ENCODE data around the gene NDUFA11.

The NDUFA11 gene

GRCh38 chr19:5932609-5933262 is 29.1 kb upstream of the NDUFA11 start:
- peaks cover 3% of the 10 kb centered on the region for H3K4me1 ChIP-seq (ENCODE audit: control insufficient read depth, insufficient read depth, low read length)
- H3K4me3 ChIP-seq (ENCODE audit: insufficient read depth, low read depth, low read length) = no peak overlapping the region
- no peaks in the 10 kb centered on the region for H3K9me3 ChIP-seq (ENCODE audit: control insufficient read depth, low read length)
- H3K27ac ChIP-seq (ENCODE audit: insufficient read depth, low read depth, low read length, poor library complexity, severe bottlenecking) = no peak overlapping the region
- no peaks in the 10 kb centered on the region for H3K27me3 ChIP-seq (ENCODE audit: control insufficient read depth, insufficient read depth, low read length, poor library complexity, severe bottlenecking)
- H3K36me3 ChIP-seq (ENCODE audit: control insufficient read depth, insufficient read depth, low read length) = peaks cover 24% of the 10 kb centered on the region
- WGBS, 2 experiments = 94% methylated on average over 21 of the region's 21 CpGs

- Histone ChIP-seq H3K36me3 (ENCODE audit: control insufficient read depth, insufficient read depth, low read length) (peaks cover 30% of the 10 kb centered on the region), H3K4me3 (ENCODE audit: insufficient read depth, low read depth, low read length) (no peak overlapping the region), H3K27me3 (ENCODE audit: control insufficient read depth, insufficient read depth, low read length, poor library complexity, severe bottlenecking) (no peaks in the 10 kb centered on the region), H3K27ac (ENCODE audit: insufficient read depth, low read depth, low read length, poor library complexity, severe bottlenecking) (no peak overlapping the region), H3K9me3 (ENCODE audit: control insufficient read depth, low read length) (no peaks in the 10 kb centered on the region), H3K4me1 (ENCODE audit: control insufficient read depth, insufficient read depth, low read length) (peaks cover 3% of the 10 kb centered on the region)
- 95 to 97% methylated on average over 18 of the region's 18 CpGs for WGBS, 2 experiments
Measured at GRCh38 chr19:5932146-5932545, 28.6 kb upstream of the NDUFA11 start.

GRCh38 chr19:5931251-5931650 is 27.7 kb upstream of the NDUFA11 start:
- peaks cover 3% of the 10 kb centered on the region for H3K4me1 ChIP-seq (ENCODE audit: control insufficient read depth, insufficient read depth, low read length)
- peaks cover 34% of the 10 kb centered on the region for H3K36me3 ChIP-seq (ENCODE audit: control insufficient read depth, insufficient read depth, low read length)
- 91 to 95% methylated on average over 10 to 11 of the region's 11 CpGs for WGBS, 2 experiments
- H3K4me3 ChIP-seq (ENCODE audit: insufficient read depth, low read depth, low read length) = no peak overlapping the region
- no peaks in the 10 kb centered on the region for H3K9me3 ChIP-seq (ENCODE audit: control insufficient read depth, low read length)
- no peaks in the 10 kb centered on the region for H3K27me3 ChIP-seq (ENCODE audit: control insufficient read depth, insufficient read depth, low read length, poor library complexity, severe bottlenecking)
- H3K27ac ChIP-seq (ENCODE audit: insufficient read depth, low read depth, low read length, poor library complexity, severe bottlenecking) = no peak overlapping the region

- no peak overlapping the region for H3K27ac ChIP-seq (ENCODE audit: insufficient read depth, low read depth, low read length, poor library complexity, severe bottlenecking)
- WGBS, 2 experiments = 91 to 93% methylated on average over 14 of the region's 14 CpGs
- H3K27me3 ChIP-seq (ENCODE audit: control insufficient read depth, insufficient read depth, low read length, poor library complexity, severe bottlenecking) = no peaks in the 10 kb centered on the region
- H3K9me3 ChIP-seq (ENCODE audit: control insufficient read depth, low read length) = no peaks in the 10 kb centered on the region
- H3K4me1 ChIP-seq (ENCODE audit: control insufficient read depth, insufficient read depth, low read length) = peaks cover 3% of the 10 kb centered on the region
- H3K36me3 ChIP-seq (ENCODE audit: control insufficient read depth, insufficient read depth, low read length) = peaks cover 48% of the 10 kb centered on the region
- no peak overlapping the region for H3K4me3 ChIP-seq (ENCODE audit: insufficient read depth, low read depth, low read length)
Measured at GRCh38 chr19:5929625-5930024, 26.0 kb upstream of the NDUFA11 start.

- Histone ChIP-seq H3K9me3 (ENCODE audit: control insufficient read depth, low read length) (no peaks in the 10 kb centered on the region), H3K36me3 (ENCODE audit: control insufficient read depth, insufficient read depth, low read length) (peaks cover 53% of the 10 kb centered on the region), H3K27ac (ENCODE audit: insufficient read depth, low read depth, low read length, poor library complexity, severe bottlenecking) (no peak overlapping the region), H3K4me1 (ENCODE audit: control insufficient read depth, insufficient read depth, low read length) (peaks cover 3% of the 10 kb centered on the region), H3K4me3 (ENCODE audit: insufficient read depth, low read depth, low read length) (no peak overlapping the region), H3K27me3 (ENCODE audit: control insufficient read depth, insufficient read depth, low read length, poor library complexity, severe bottlenecking) (no peaks in the 10 kb centered on the region)
- 94 to 96% methylated on average over 13 of the region's 13 CpGs for WGBS, 2 experiments
Measured at GRCh38 chr19:5929179-5929578, 25.6 kb upstream of the NDUFA11 start.

- WGBS, 2 experiments = 93 to 96% methylated on average over 8 of the region's 8 CpGs
- Histone ChIP-seq H3K4me1 (ENCODE audit: control insufficient read depth, insufficient read depth, low read length) (no peaks in the 10 kb centered on the region), H3K36me3 (ENCODE audit: control insufficient read depth, insufficient read depth, low read length) (peaks cover 68% of the 10 kb centered on the region), H3K27ac (ENCODE audit: insufficient read depth, low read depth, low read length, poor library complexity, severe bottlenecking) (no peak overlapping the region), H3K4me3 (ENCODE audit: insufficient read depth, low read depth, low read length) (no peak overlapping the region), H3K9me3 (ENCODE audit: control insufficient read depth, low read length) (no peaks in the 10 kb centered on the region), H3K27me3 (ENCODE audit: control insufficient read depth, insufficient read depth, low read length, poor library complexity, severe bottlenecking) (no peaks in the 10 kb centered on the region)
Measured at GRCh38 chr19:5927441-5927821, 23.8 kb upstream of the NDUFA11 start.

- H3K27ac ChIP-seq (ENCODE audit: insufficient read depth, low read depth, low read length, poor library complexity, severe bottlenecking) = no peak overlapping the region
- H3K36me3 ChIP-seq (ENCODE audit: control insufficient read depth, insufficient read depth, low read length) = peaks cover 72% of the 10 kb centered on the region
Measured at GRCh38 chr19:5926641-5927440, 23.3 kb upstream of the NDUFA11 start.

GRCh38 chr19:5925830-5926427 is 22.3 kb upstream of the NDUFA11 start:
- H3K27ac ChIP-seq (ENCODE audit: insufficient read depth, low read depth, low read length, poor library complexity, severe bottlenecking) = no peak overlapping the region
- H3K36me3 ChIP-seq (ENCODE audit: control insufficient read depth, insufficient read depth, low read length) = peaks cover 65% of the 10 kb centered on the region
- 91 to 95% methylated on average over 18 of the region's 18 CpGs for WGBS, 2 experiments
- H3K9me3 ChIP-seq (ENCODE audit: control insufficient read depth, low read length) = no peaks in the 10 kb centered on the region
- no peaks in the 10 kb centered on the region for H3K27me3 ChIP-seq (ENCODE audit: control insufficient read depth, insufficient read depth, low read length, poor library complexity, severe bottlenecking)
- H3K4me3 ChIP-seq (ENCODE audit: insufficient read depth, low read depth, low read length) = no peak overlapping the region
- H3K4me1 ChIP-seq (ENCODE audit: control insufficient read depth, insufficient read depth, low read length) = no peaks in the 10 kb centered on the region

More at GRCh38 chr19:5926641-5927440, 23.3 kb upstream of the NDUFA11 start:
- Histone ChIP-seq H3K4me1 (ENCODE audit: control insufficient read depth, insufficient read depth, low read length) (no peaks in the 10 kb centered on the region), H3K27me3 (ENCODE audit: control insufficient read depth, insufficient read depth, low read length, poor library complexity, severe bottlenecking) (no peaks in the 10 kb centered on the region), H3K4me3 (ENCODE audit: insufficient read depth, low read depth, low read length) (no peak overlapping the region), H3K9me3 (ENCODE audit: control insufficient read depth, low read length) (no peaks in the 10 kb centered on the region)
- WGBS, 2 experiments = 96% methylated on average over 14 of the region's 14 CpGs

GRCh38 chr19:5923356-5923755 is 19.8 kb upstream of the NDUFA11 start:
- 95% methylated on average over 16 of the region's 16 CpGs for WGBS, 2 experiments
- H3K4me3 ChIP-seq (ENCODE audit: insufficient read depth, low read depth, low read length) = no peak overlapping the region
- H3K9me3 ChIP-seq (ENCODE audit: control insufficient read depth, low read length) = no peaks in the 10 kb centered on the region
- no peaks in the 10 kb centered on the region for H3K27me3 ChIP-seq (ENCODE audit: control insufficient read depth, insufficient read depth, low read length, poor library complexity, severe bottlenecking)
- H3K36me3 ChIP-seq (ENCODE audit: control insufficient read depth, insufficient read depth, low read length) = peaks cover 71% of the 10 kb centered on the region
- H3K4me1 ChIP-seq (ENCODE audit: control insufficient read depth, insufficient read depth, low read length) = no peaks in the 10 kb centered on the region
- no peak overlapping the region for H3K27ac ChIP-seq (ENCODE audit: insufficient read depth, low read depth, low read length, poor library complexity, severe bottlenecking)

- no peak overlapping the region for H3K4me3 ChIP-seq (ENCODE audit: insufficient read depth, low read depth, low read length)
- no peaks in the 10 kb centered on the region for H3K27me3 ChIP-seq (ENCODE audit: control insufficient read depth, insufficient read depth, low read length, poor library complexity, severe bottlenecking)
- H3K4me1 ChIP-seq (ENCODE audit: control insufficient read depth, insufficient read depth, low read length) = no peaks in the 10 kb centered on the region
- no peaks in the 10 kb centered on the region for H3K9me3 ChIP-seq (ENCODE audit: control insufficient read depth, low read length)
- peaks cover 61% of the 10 kb centered on the region for H3K36me3 ChIP-seq (ENCODE audit: control insufficient read depth, insufficient read depth, low read length)
- 96 to 97% methylated on average over 10 to 11 of the region's 12 CpGs for WGBS, 2 experiments
- no peak overlapping the region for H3K27ac ChIP-seq (ENCODE audit: insufficient read depth, low read depth, low read length, poor library complexity, severe bottlenecking)
Measured at GRCh38 chr19:5922161-5922545, 18.6 kb upstream of the NDUFA11 start.
